Retina (tissue), 1 donor: ENCODE results near the gene TOB1.
"Not testable (repeated sequence)": the region's sequence is repeated elsewhere in the genome, so short reads cannot be mapped to it uniquely, and the experiment has no call there.

ENCODE experiments used
- DNase-seq: peaks from one replicate; pipeline ENCODE4 v3.0.0-alpha.2; 2016

Gene TOB1

GRCh38 chr17:50898369-50899004, 32.3 kb upstream of the TOB1 start:
- no peak for DNase-seq

GRCh38 chr17:50894513-50894912, 28.4 kb upstream of the TOB1 start:
- DNase-seq, result not testable (repeated sequence)

DNA sequence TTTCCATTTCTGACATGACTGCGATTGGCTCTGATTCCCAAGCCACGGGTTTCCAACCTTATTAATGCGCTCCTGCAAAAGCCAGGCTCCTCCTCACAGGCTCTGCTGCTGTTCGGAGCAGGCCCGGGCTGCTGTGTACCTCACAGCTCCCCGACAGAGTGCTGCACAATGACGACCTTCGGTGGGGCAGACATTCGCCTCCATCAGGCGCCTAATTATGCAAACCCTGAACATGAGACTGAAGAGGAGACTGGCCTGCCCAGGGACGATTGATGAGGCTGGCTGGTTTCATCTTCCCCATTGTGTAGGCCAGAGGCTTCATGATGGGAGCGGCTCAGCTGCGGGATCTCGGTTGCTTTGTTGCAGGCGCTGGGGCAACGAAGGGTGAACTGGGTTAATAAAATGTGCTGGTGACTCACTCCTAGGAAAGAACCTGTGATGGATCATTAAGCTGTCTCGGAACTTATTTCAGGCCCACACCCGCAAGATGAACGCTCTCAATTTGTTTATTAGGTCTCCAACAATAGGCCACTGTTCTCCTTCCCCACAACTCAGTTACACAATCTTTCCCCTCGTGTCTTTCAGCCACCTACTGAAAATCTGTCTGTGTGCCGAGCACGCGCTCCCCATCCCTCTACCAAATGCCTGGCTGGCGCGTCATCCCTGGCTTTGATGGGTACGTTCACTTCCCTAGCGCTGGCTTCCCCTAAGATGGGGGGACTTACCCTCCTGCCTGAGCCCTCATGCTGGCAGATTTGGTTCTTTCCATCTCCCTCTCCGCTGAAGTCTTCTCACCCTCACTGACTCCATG, 27.2 kb upstream of the TOB1 start:
- DNase-seq, result peak; percentile 81

- no peak for DNase-seq
Observed at GRCh38 chr17:50892101-50892776, 26.1 kb upstream of the TOB1 start.

GRCh38 chr17:50891577-50891989, 25.4 kb upstream of the TOB1 start:
- DNase-seq, result no peak

GRCh38 chr17:50890675-50891516, 24.7 kb upstream of the TOB1 start:
- no peak for DNase-seq

- no peak for DNase-seq
Observed at GRCh38 chr17:50889528-50890118, 23.5 kb upstream of the TOB1 start.

DNA sequence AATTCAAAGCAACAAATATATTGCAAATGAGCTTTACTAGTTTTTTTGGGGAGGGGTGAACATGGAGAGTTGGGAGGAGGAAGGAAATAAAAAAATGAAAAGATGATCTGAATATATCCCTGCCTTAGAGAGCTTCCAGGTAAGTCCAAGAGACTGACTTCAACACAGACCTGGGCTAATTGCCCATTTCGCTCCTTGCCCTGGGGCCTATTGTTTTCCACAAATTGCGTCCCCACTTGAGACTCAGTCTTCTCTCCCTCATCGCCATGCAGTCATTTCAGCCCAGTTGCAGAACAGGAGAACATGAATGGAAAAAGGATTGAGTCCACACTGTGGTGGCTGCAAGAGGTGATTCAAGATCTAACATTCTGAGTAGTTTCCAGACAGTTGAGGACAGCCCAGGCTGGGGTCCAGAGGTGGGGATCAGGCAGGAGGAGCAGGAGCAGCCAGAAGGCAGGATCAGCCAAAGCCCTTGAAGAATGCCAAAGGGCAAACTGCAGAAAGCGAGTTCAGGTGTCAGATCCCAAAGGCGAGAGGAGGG, 21.6 kb upstream of the TOB1 start:
- no peak for DNase-seq

- no peak for DNase-seq
Observed at GRCh38 chr17:50884439-50885311, 18.5 kb upstream of the TOB1 start.

- DNase-seq, result no peak
Observed at GRCh38 chr17:50883850-50884438, 17.8 kb upstream of the TOB1 start.

DNA sequence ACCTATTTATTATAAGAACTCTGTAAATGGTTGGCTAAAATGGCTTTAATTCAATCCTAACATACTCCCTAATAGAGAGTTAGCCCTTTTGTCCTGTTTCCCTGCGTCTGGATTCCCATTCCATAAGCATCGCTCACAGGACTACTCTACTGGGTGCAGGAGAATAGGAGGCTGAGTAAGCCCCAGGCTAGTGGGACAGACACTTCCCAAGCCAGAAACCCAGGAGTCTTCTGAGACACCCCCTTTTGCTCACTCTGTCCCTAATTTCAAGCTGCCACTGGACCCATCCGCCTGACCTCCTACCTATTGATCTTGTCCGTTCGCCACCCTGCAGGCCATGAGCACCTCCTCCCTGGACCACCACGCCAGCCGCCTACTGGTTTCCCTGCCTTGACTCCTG, 16.7 kb upstream of the TOB1 start:
- DNase-seq, result no peak

DNA sequence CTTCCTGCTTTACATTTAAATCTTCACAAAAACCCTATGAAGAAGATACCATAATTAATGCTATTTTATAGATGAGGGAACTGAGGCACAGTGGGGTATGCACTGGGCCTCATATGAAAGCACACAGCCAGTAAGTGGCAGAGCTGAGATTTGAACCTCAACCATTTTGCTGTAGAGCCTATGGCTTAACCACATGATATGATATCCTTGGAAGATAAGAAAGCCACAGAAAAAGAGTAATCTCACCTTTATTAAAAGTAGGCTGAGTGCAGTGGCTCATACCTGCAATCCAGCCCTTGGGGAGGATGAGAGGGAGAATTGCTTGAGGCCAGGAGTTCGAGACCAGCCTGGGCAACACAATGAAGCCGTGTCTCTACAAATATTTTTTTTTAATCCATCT, 15.0 kb upstream of the TOB1 start:
- DNase-seq, result no peak

DNA sequence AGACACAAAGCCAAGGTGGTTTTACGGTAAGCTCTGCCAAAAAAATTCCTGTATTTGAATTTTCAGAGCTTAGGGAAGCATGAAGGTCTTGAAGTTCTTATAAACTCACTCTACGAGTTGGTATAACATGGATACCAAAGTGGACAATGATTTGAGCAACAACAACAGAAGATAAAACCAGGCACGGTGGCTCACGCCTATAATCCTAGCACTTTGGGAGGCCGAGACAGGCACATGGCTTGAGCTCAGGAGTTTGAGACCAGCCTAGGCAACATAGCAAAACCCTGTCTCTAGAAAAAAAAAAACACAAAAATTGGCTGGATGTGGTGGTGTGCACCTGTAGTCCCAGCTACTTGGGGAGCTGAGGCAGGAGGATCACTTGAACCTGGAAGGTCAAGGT, 12.9 kb upstream of the TOB1 start:
- DNase-seq, result no peak

GRCh38 chr17:50877838-50878237, 11.7 kb upstream of the TOB1 start:
- no peak for DNase-seq

DNA sequence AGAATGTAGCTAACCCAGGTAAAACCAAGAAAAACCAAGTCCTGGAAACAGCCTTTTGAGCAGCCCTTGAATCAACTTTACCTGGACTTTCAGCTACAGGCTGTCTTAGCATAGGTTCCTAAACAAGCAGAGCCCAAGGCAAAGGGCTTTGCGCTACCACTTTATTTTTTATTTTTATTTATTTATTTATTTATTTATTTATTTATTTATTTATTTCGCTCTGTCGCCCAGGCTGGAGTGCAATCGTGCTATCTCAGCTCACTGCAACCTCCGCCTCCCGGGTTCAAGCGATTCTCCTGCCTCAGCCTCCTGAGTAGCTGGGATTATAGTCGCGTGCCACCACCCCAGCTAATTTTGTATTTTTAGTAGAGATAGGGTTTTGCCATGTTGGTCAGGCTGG, 10.9 kb upstream of the TOB1 start:
- not testable (repeated sequence) for DNase-seq

- no peak for DNase-seq
Observed at GRCh38 chr17:50875074-50875473, 8.9 kb upstream of the TOB1 start.

DNA sequence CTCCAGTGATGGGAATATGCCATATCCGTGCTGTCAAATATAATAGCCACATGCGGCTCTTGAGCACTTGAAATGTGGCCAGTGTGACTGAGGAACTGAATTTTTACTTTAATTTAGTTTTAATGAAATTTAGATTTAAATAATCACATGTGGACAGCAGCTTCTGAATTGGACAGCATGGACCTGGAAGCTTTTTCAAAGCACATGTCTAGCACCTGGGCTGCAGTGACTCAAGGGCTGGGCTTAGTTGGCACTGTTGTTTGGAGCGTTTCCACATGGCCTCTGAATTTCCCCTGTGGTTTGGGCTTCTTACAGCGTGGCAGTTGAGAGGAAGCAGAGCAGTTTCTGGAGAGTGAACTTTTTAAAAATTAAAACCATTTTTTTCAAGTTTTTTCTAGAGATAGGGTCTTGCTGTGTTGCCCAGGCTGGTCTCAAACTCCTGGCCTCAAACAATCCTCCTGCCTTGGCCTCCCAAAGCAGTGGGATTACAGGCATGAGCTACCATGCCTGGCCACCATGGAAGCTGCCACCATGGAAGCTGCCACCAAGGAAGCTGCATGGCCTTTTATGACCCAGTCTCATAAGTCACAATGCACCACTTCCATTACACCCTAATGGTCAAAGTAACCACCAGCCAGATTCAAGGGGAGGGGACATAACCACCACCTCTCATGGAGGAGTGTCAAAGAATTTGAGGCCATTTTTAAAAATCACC, 6.7 kb upstream of the TOB1 start:
- no peak for DNase-seq

DNA sequence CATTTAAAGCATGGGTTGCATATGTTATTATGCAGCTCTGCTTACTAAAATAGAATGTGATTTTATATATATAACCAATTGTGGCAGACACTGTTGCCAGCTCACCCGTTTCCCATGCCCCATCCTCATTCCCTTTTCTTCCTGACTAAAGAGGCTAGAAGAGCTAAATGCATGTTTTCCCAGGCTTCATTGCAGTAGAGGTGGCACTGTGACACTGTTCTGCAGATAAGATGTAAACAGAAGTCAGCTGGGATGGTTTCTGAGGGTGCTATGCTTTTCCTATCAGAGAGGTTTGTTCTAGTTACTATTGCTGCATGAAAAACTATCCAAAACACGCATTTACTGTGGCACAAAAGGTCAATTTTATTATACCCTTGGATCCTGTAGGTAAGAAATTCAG, 5.7 kb upstream of the TOB1 start:
- no peak for DNase-seq

- no peak for DNase-seq
Observed at GRCh38 chr17:50871364-50871763, 5.2 kb upstream of the TOB1 start.

DNA sequence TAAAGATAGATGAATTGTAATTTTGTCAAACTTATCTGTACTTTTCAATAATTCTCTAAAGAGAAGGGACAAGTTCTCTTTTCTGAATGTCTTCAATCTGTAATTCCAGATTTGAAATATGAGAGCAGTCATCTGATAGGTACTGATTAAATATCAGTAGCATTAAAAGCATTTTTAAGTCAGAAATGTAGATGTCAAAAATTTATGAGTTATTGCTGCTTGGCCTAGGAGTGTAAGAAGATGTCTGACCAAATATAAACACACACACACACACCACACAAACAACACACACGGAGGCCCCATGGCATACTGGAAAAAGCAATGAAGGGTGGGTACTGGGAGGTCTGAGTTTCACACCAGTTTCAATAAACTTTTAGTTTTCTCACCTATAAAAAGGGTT, 2.4 kb upstream of the TOB1 start:
- DNase-seq, result no peak

GRCh38 chr17:50868140-50868438, 1.9 kb upstream of the TOB1 start:
- DNase-seq, result no peak
